GM23248 (cell line): Measurements from ENCODE around the gene TANK.
"Not testable (repeated sequence)": the region's sequence is repeated elsewhere in the genome, so short reads cannot be mapped to it uniquely, and the experiment has no call there.

Experiments used
- EZH2 ChIP-seq: fragments of 200-600 bp; sonication (generic); IDR thresholded peaks from 2 replicates; pipeline ENCODE4 v1.6.1; 2018; ENCODE audit warnings: antibody characterized with exemption, mild to moderate bottlenecking; ENCODE audit not compliant: insufficient read depth, poor library complexity, severe bottlenecking
- EZH2phosphoT487 ChIP-seq: fragments of 200-600 bp; sonication (generic); IDR thresholded peaks from 2 replicates; pipeline ENCODE4 v1.6.1; 2018; ENCODE audit warnings: antibody characterized with exemption, moderate library complexity, mild to moderate bottlenecking, low read depth; ENCODE audit not compliant: insufficient read depth

DNA sequence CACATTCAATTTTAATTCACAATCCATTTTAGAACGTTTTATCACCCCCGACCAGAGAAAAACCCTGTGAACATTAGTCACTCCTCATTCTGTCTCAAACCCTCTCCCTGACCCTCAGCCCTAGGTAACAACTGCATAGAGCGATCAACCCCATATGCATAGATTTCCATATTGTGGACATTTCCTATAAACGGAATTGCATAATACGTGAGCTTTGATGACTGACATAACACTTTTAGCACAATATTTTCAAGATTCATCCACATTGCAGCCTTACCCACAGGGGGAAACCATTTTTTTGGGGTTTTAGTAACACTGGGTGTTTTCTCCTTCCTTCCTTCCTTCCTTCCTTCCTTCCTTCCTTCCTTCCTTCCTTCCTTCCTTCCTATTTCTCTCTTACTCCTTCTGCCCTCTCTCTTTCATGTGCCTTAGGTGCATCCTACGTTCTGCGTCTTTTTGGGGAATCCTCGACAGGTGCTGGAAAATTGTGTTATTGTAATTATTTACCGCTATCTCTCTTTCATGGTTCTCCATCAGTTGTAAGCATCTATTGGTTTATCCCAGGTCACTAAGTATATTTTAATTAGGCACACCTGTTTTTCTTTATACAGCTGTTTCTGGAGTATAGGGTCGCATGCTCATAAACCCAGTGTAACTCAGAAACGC lies 118.5 kb downstream of the TANK start:
- TF ChIP-seq EZH2, EZH2phosphoT487: not testable (repeated sequence)
